Stimulated activated CD4-positive, alpha-beta T cell treated with anti-CD3 and anti-CD28 coated beads, Interleukin-1b, Interleukin-23, amount 100 ng/mL, for 24 hours (primary cell): ENCODE data around the gene VPS54.
"Not testable (repeated sequence)": the region's sequence is repeated elsewhere in the genome, so short reads cannot be mapped to it uniquely, and the experiment has no call there.

Experiments used
- DNase-seq, 4 experiments: peaks; one replicate each; pipeline ENCODE4 v3.0.0-alpha.2; 2020; ENCODE audit warnings: low read depth in 4 of 4, low spot score in 1 of 4

The VPS54 gene

DNA sequence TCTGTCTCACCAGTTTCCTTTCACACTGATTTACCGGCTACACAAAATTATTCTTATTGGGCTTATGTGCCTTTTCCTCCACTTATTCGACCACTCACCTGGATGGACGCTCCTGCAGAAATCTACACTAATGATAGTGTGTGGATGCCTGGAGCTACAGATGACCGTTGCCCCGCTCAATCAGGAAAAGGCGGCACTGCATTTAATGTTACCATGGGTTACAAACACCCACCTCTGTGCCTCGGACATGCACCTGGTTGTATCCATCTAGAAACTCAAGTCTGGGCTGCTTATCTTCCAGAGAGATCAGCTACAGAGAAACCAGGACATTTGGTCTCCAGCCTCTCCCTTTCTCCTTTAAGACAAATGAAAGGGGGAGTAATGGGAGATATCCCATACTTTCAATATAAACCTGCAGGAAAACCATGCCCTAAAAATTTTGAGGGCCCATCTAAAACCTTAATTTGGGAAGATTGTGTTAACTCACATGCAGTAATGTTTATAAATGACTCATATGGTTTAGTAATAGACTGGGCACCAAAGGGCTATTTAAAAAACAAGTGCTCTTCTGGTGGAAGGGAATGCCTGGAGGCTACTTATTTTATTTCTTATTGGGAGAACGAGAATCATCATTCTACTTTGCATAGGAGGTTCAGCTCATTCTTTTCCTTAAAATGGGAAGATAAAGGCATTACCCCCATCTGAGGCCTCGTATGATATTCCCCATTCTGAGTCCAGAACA, 24.7 kb downstream of the VPS54 start:
- DNase-seq, result not testable (repeated sequence)

GRCh38 chr2:63993871-63994270, 25.4 kb downstream of the VPS54 start:
- DNase-seq, result no peak

GRCh38 chr2:63993130-63993584, 26.1 kb downstream of the VPS54 start:
- DNase-seq, result not testable (repeated sequence)

DNA sequence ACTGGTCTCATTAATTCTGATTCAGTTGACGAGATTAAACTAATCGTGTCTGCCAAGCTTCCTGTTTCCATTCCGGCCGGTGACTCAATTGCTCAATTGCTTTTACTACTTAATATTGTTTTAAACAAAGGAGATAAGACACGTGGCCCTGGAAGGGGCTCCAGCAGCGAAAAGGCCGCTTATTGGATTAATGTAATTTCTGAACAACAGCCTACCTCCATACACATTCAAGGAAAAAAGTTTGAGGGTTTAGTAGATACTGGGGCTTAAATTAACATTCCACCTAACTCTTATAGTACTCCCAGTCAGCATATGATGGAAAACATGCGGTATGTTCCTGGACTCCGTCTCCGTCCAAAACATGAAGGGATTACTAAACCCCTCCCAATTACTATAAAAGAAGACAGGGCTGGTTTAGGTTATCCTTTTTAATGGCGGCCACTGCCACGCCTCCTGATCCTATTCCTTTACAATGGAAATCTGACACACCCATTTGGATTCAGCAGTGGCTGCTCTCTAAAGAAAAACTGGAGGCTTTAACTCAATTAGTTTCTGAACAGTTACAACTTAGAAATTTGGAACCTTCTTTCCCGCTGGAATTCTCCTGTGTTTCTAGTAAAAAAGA, 27.1 kb downstream of the VPS54 start:
- DNase-seq, result no peak

DNA sequence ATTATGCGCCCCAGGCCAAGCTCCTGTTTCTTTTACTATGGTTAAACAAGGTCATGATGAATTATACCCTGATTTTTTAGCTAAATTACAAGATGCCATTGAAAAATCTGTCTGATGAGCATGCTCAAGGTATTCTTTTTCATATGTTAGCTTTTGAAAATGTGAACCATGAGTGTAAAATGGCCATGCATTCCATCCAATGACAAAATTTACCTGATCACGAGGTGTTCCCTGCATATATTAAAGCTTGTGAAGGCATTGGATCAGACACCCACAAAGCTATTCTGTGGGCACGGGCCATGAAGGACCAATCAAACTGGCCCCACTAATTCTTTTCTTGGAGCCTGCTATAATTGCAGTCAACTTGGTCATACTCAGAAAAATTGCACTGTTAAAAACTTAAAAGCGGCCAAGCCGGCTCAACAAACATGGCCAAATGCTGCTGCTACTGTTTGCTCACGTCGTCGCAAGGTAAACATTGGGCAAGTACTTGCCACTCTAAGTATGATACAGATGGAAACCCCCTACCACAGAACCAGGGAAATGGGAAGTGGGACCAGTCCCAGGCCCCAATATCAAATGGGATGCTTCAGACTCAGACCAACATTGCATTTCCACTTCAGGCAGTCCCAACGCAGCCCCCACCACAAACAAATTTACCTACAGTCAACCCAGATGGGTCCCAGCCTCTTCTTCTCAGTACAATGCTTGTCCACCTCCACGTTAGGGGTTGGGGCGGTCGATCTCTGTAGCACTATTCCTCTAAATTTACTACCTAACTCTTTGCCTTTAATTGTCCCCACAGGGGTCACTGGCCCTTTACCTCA, 27.8 kb downstream of the VPS54 start:
- DNase-seq, result not testable (repeated sequence)

- DNase-seq, result no peak
Observed at GRCh38 chr2:63990072-63990471, 29.2 kb downstream of the VPS54 start.

DNA sequence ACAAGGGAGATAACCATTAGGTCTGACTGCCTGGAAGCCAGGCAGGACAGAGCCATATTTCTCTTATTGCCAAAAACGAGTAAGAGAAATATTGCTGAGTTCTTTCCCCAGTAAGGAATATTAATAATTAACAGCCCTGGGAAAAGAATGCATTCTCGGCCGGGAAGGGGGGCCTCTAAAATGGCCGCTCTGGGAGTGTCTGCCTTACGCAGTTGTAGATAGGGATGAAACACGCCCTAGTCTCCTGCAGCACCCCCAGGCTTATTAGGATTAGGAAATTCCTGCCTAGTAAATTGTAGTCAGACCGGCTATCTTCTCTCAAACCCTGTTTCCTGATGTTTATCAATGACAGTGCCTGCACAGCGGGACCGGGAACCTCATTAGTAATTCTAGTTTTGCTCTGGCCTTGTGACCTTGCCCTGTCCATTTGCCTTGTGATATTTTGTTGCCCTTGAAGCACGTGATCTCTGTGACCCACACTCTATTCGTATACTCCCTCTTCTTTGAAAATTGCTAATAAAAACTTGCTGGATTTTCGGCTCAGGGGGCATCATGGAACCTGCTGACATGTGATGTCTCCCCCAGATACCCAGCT, 30.3 kb downstream of the VPS54 start:
- DNase-seq, result not testable (repeated sequence)

- DNase-seq, result no peak
Observed at GRCh38 chr2:63984606-63985359, 34.4 kb downstream of the VPS54 start.

- no peak for DNase-seq
Observed at GRCh38 chr2:63983986-63984605, 35.1 kb downstream of the VPS54 start.

DNA sequence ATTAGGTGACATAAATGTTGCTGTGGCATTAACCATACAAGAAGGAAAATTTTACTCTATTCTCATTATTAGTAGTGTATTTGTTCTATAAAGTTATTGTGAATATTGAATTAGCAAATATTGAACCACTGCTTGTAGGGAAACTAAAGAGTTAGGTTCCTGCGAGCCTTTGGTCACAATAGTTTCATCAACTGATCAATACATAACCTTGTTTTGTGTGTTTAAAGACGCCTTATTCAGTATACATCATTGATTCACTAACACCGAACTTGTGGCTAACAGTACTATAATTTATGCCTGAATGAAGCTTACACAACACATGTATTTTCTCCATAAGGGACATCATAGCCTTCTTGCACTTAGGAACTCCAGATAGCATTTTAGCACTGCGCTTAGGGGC, 36.9 kb downstream of the VPS54 start:
- no peak for DNase-seq

DNA sequence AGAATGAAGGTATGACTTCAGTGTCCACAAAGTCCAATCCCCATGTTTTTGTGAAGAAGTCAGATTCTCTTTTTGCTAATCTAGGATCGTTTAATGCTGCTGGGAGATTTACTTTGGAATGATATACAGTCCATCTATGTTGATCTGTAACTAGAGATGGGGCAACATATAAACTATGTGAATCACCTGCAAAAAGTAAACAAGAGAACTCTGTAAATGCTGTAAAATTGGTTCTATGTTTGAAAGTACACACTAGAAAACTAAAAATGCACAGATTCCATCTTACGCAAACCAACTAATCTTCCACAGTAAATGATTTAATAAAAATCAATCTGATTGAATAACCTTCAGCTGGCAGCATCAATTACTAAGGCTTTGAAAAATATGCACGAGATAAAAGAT, 37.5 kb downstream of the VPS54 start:
- no peak for DNase-seq

GRCh38 chr2:63980794-63981193, 38.4 kb downstream of the VPS54 start:
- DNase-seq, result no peak

DNA sequence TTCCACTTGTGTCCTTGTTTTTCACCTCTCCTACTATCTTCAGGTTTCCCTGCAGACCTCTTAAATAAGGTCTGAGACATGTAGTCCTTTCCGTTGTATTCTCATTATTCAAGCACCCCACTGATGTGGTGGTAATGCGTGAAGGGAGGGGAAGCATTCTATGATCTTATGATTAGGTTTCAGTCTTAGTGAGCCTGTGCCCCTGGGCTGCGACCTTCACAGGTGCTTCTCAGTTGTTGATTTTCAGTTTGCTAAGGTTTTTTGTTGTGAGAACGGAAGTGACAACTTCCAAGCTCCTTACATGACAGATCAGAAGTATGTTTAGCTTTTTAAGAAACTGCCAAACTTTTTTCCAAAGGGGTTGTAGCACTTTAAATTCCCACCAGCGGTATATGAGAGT, 41.3 kb downstream of the VPS54 start:
- peak in 3 of 4 experiments; percentile 1 to 23 (median 3) for DNase-seq

DNA sequence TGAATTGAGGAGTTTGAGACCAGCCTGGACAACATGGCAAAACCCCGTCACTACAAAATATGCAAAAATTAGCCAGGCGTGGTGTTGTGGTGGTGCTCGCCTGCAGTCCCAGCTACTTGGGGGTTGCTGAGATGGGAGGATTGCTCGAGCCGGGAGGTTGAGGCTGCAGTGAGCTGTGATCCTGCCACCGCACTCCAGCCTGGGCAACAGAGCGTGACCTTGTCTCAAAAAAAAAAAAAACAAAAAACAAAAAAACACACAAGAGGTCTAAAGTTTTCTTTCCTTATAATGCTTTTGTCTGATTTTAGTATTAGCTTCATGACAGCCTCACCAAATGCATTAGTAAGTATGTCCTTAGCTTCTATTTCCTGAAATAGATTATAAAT, 43.1 kb downstream of the VPS54 start:
- no peak for DNase-seq

DNA sequence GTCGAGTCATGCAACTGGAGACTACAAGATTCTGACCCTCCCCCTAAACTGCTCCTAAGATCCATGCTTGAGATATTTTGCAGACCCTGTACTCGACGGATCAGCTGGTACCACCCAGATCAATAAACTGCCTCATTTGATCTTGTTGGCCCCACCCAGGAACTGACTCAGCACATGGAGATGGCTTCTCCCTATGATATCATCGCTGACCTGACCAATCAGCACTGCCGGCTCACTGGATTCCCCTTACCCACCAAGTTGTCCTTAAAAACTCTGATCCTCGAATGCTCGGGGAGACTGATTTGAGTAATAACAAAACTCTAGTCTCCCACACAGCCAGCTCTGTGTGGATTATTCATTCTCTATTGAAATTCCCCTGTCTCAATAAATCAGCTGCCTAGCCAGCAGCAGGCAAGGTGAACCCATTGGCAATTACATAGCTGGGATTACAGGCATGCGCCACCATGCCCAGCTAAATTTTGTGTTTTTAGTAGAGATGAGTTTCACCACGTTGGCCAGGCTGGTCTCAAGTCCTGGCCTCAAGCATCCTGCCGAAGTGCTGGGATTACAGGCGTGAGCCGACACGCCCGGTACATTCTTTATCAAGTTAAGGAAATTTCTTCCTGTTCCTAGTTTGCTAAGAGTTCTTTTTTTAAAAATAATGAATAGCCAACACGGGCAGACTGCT, 43.6 kb downstream of the VPS54 start:
- DNase-seq, result peak in 1 of 4 experiments; percentile 3

DNA sequence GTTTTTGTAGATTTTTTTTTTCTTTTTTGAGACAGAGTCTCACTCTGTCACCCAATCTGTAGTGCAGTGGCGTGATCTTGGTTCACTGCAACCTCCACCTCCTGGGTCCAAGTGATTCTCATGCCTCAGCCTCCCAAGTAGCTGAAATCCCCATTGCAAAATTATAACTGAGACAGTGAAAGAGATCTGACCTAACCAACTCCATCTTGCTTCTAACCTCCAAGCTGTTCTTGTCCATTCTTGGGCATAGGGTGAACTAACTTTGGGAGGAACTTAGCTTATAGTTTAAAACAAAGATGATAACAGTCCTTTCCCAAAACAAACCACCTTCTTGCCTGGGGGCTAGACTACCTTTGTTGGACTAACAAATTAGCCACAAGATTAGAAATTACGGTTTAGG, 44.2 kb downstream of the VPS54 start:
- not testable (repeated sequence) for DNase-seq

- no peak for DNase-seq
Observed at GRCh38 chr2:63962186-63962585, 57.0 kb downstream of the VPS54 start.

DNA sequence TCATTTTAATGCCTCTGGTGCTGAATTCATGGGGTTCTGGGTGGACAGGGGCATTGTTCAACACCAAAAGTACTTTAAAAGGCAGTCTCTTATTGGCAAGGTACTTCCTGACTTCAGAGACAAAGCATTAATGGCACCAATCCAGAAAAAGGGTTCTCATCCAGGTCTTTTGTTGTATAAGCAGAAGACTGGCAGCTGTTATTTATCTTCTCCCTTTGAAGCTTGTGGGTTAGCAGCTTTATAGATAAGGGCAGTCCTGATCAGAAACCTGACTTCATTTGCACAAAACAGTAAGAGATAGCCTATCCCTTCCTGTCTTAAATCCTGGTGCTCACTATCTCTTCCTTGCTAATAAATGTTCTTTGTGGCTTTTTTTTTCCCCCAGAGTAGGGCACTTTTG, 68.8 kb downstream of the VPS54 start:
- DNase-seq, result no peak

DNA sequence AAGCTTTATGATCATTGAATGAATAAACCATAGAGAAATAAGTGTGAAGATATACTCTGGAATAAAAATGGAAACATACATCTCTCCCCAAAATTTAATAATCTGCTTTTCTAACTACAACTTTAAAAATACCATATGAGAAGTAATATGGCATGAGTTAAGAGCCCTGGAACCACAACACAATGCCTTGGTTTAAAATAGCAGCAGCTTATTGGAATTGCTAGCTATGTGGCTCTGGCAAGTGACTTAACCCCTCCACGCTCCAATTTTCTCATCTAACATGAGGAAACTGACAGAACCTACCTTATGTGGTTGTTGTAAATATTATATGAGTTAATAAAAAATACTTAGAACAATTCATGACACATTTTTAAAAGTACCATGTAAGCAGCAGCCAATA, 76.4 kb downstream of the VPS54 start:
- DNase-seq, result no peak

- DNase-seq, result not testable (repeated sequence)
Observed at GRCh38 chr2:63932104-63932503, 87.1 kb downstream of the VPS54 start.
